ENCODE measurements around the gene SUPT3H.

DNA sequence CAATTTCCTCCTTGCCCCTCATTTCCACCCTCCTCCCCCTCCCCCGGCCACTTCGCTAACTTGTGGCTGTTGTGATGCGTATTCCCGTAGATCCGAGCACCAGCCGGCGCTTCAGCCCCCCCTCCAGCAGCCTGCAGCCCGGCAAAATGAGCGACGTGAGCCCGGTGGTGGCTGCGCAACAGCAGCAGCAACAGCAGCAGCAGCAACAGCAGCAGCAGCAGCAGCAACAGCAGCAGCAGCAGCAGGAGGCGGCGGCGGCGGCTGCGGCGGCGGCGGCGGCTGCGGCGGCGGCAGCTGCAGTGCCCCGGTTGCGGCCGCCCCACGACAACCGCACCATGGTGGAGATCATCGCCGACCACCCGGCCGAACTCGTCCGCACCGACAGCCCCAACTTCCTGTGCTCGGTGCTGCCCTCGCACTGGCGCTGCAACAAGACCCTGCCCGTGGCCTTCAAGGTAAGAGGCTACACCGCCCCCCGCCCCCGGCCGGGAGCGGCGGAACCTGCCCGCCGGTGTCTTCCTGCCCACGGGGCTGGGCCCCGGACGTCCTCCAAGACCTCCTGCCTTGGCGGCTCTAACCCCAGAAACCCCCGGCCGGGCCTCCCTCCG is 44.9 kb upstream of the SUPT3H start:
- TF ChIP-seq ZNF274 (IDR thresholded peaks at IDR 0.05; ENCODE audit: low read depth, low read length) (no peak), YY1 (IDR thresholded peaks at IDR 0.05; ENCODE audit: insufficient read depth, insufficient read length) (no peak)
